ENCODE measurements around the gene CD99. TPM values are rescaled to one million over a fixed set of nuclear protein-coding genes. Genes with fewer than 3 reads are reported as not detected.

The CD99 gene
- total and polyA plus RNA-seq, 7 experiments from 2014 or later = 112 to 293 (median 179) TPM

DNA sequence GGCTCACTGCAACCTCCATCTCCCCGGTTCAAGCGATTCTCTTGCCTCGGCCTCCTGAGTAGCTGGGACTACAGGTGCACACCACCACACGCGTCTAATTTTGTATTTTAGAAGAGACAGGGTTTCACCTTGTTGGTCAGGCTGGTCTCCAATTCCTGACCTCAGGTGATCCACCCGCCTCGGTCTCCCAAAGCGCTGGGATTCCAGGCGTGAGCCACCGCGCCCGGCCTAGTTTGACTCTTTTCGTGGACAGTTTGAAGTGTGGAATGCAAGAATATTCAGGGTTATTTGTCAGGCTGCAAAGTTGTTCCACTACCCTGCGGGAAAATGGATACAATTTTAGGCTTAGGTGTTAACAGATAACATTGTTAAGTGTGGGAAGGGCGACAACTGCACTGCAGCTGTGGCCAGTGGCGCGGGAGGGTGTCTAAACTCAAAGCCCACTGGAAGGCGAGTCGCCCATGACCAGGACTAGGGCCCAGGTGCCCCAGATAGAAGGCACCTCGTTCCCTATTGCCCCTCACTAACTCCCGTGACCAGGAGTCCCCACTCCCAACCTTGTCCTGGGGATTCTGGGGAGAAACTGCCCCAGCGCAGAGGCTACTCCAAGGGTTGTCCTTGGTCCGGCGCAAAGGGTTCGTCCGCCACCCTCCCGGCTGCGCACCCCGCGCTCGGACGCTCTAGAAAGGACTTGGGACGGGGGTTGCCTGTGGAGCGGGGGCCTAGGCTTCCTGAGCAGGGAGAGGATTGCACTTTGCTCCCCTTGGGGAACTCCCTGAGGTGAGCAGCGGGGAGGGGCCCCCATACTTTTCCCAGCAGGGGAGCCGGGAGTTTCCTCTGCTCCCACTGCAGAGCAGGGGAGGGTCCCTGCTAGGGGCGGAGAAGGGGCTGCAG lies 1.1 kb upstream of the CD99 start:
- DNase-seq (no peak), ATAC-seq (no peak)
- ChIA-PET POLR2A (no interaction called here), CTCF (no interaction called here)
- Histone ChIP-seq H3K4me3 (ENCODE audit: low read length) (no peak overlapping the region), H3K36me3 (ENCODE audit: control insufficient read depth in 2 of 3, insufficient read depth in 3 of 3, low read length in 3 of 3) (peaks cover 0 to 6% (median 0%) of the 10 kb centered on the region in 3 experiments), H3K27ac (ENCODE audit: low read depth, low read length) (peak overlapping the region; percentile 24), H3K27me3 (ENCODE audit: control insufficient read depth in 2 of 2, insufficient read depth in 2 of 2, low read length in 2 of 2) (no peaks in the 10 kb centered on the region), H3K4me1 (ENCODE audit: control insufficient read depth in 2 of 2, insufficient read depth in 2 of 2, low read length in 2 of 2) (peaks cover 21 to 25% of the 10 kb centered on the region in 2 donors), H3K9me3 (ENCODE audit: control insufficient read depth in 2 of 3, low read length in 3 of 3) (no peaks in the 10 kb centered on the region)
- peaks cover 29 to 32% (median 32%) of the 10 kb centered on the region in 7 donors for H3K4me1 Mint-ChIP-seq
- peak overlapping the region in 6 of 9 donors; percentile 28 to 76 (median 56) for H3K27ac Mint-ChIP-seq
- peaks cover 0 to 9% (median 0%) of the 10 kb centered on the region in 5 donors for H3K36me3 Mint-ChIP-seq
- intact Hi-C loops (cut with micrococcal nuclease) = loop anchor here (2.0 to 10.0 kb wide), 6 partner anchors 37 to 1153 kb away; partner anchors contain the start of genes P2RY8 (in 2 of the 2), AKAP17A (in 1 of the 2) and PRKX (in 1 of the 2)
- H3K9me3 Mint-ChIP-seq = no peaks in the 10 kb centered on the region
- peak overlapping the region; percentile 60 to 96 (median 88) for H3K4me3 Mint-ChIP-seq
- H3K27me3 Mint-ChIP-seq = peaks cover 0 to 11% (median 0%) of the 10 kb centered on the region in 5 donors

DNA sequence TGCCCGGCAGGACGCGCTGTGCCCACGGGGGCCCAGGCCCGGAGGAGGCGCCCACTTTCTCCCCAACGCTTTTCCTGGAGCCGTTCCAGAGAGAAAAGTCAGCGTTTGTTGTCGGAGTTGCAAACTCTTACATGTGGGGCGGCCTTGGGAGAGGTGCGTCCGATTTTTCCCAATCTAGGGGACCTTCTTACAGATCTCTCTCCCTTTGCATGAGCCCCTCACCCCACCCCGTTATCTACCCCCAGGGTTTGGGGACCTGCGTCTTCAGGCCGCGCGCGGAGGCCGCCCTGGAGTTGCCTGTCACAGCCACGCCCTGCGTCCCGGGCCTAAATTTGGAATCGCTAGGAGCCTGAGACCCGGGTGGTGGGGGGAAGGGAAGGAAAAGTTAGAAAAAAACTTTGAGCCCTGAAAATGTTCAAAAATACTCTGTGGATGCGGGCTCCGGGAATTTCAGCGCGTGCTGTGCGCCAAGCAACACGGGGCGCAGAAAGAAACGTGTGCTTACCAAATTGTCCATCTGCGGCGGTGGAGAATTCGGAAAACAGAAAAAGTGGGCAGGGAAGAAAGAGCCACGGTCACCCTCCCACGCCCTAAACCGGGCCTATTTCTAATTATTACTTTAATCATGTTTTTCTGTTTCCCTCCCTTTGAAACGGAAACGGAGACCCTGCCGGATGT lies 587 bp downstream of the CD99 start:
- peaks cover 43 to 48% (median 46%) of the 10 kb centered on the region in 7 donors for H3K4me1 Mint-ChIP-seq
- no peak for ATAC-seq
- peaks cover 0 to 11% (median 0%) of the 10 kb centered on the region in 5 donors for H3K27me3 Mint-ChIP-seq
- no peaks in the 10 kb centered on the region for H3K27me3 ChIP-seq (ENCODE audit: control insufficient read depth in 2 of 2, insufficient read depth in 2 of 2, low read length in 2 of 2)
- CTCF ChIA-PET = no interaction called here
- peak overlapping the region; percentile 83 for H3K27ac ChIP-seq (ENCODE audit: low read depth, low read length)
- peaks cover 0 to 6% (median 0%) of the 10 kb centered on the region in 3 experiments for H3K36me3 ChIP-seq (ENCODE audit: control insufficient read depth in 2 of 3, insufficient read depth in 3 of 3, low read length in 3 of 3)
- H3K4me3 Mint-ChIP-seq = peak overlapping the region; percentile 87 to 98 (median 95)
- H3K36me3 Mint-ChIP-seq = peaks cover 0 to 16% (median 0%) of the 10 kb centered on the region in 5 donors
- intact Hi-C loops (cut with micrococcal nuclease) = loop anchor here (1.0 to 10.0 kb wide), 12 partner anchors 36 to 1485 kb away; partner anchors contain the start of genes P2RY8 (in 2 of the 2), AKAP17A (in 1 of the 2), PRKX (in 1 of the 2) and SLC25A6 (in 1 of the 2)
- peaks cover 0 to 3% (median 0%) of the 10 kb centered on the region in 11 donors for H3K9me3 Mint-ChIP-seq
- peaks cover 38 to 40% of the 10 kb centered on the region in 2 donors for H3K4me1 ChIP-seq (ENCODE audit: control insufficient read depth in 2 of 2, insufficient read depth in 2 of 2, low read length in 2 of 2)
- peak overlapping the region; percentile 91 for H3K4me3 ChIP-seq (ENCODE audit: low read length)
- DNase-seq = no peak
- POLR2A ChIA-PET = no interaction called here
- H3K27ac Mint-ChIP-seq = peak overlapping the region; percentile 80 to 95 (median 91)
- H3K9me3 ChIP-seq (ENCODE audit: control insufficient read depth in 2 of 3, low read length in 3 of 3) = no peaks in the 10 kb centered on the region

DNA sequence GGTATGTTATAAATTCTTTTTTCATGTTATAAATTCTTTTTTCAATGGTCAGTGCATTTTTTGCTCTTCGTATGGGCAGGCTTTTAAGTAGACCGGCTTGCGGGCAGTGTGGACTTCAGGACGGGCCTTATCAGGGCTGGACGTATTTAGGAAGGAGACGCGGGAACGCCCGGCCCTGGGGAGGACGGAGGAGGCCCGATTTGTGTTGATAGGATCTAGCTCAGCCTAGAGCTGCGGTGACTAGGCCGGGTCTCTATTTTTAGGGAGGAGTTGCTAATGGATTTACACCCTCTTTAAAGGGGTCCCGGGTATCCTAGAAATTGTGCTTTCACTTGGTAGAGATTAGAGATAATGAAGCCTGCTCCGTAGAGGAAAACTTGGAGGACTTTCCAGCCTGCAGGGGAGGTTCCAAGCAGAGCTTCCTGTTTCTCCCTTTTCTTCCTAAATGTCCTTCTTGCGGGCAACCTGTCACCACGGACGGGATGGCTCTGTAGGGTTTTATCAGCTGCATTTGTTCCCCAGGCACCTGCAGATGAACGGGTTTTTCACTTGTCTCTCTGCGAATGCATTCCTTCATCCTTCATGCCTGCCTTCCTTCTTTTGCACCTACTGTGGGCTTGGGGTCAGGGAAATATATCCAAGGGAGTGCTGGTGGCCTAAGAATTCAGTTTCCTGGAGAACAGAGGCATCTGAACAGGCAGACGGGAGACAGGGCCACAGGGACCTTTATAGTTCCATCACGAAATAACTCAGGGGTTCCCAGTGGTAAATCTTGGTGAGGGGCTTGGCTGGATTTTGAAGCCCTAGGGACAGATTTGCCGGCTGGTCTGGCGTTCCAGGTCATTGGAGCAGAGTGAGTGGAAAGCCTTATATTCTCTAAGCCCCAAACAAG lies 1.4 kb downstream of the CD99 start:
- peaks cover 45 to 48% of the 10 kb centered on the region in 2 donors for H3K4me1 ChIP-seq (ENCODE audit: control insufficient read depth in 2 of 2, insufficient read depth in 2 of 2, low read length in 2 of 2)
- H3K36me3 ChIP-seq (ENCODE audit: control insufficient read depth in 2 of 3, insufficient read depth in 3 of 3, low read length in 3 of 3) = peaks cover 0 to 6% (median 0%) of the 10 kb centered on the region in 3 experiments
- Mint-ChIP-seq H3K4me3 (peak overlapping the region; percentile 87 to 98 (median 95)), H3K9me3 (peaks cover 0 to 5% (median 0%) of the 10 kb centered on the region in 11 donors), H3K4me1 (peaks cover 50 to 56% (median 54%) of the 10 kb centered on the region in 7 donors), H3K27ac (peak overlapping the region; percentile 80 to 95 (median 91)), H3K27me3 (peaks cover 0 to 6% (median 0%) of the 10 kb centered on the region in 5 donors), H3K36me3 (peaks cover 0 to 20% (median 0%) of the 10 kb centered on the region in 5 donors)
- peak overlapping the region; percentile 91 for H3K4me3 ChIP-seq (ENCODE audit: low read length)
- H3K9me3 ChIP-seq (ENCODE audit: control insufficient read depth in 2 of 3, low read length in 3 of 3) = no peaks in the 10 kb centered on the region
- ChIA-PET POLR2A (no interaction called here), CTCF (no interaction called here)
- H3K27me3 ChIP-seq (ENCODE audit: control insufficient read depth in 2 of 2, insufficient read depth in 2 of 2, low read length in 2 of 2) = no peaks in the 10 kb centered on the region
- intact Hi-C loops (cut with micrococcal nuclease) = loop anchor here (5.0 to 10.0 kb wide), 4 partner anchors 35 to 1155 kb away; partner anchors contain the start of genes P2RY8 (in 1 of the 2) and PRKX (in 1 of the 2)
- DNase-seq (no peak), ATAC-seq (no peak)
- H3K27ac ChIP-seq (ENCODE audit: low read depth, low read length) = peak overlapping the region; percentile 83

DNA sequence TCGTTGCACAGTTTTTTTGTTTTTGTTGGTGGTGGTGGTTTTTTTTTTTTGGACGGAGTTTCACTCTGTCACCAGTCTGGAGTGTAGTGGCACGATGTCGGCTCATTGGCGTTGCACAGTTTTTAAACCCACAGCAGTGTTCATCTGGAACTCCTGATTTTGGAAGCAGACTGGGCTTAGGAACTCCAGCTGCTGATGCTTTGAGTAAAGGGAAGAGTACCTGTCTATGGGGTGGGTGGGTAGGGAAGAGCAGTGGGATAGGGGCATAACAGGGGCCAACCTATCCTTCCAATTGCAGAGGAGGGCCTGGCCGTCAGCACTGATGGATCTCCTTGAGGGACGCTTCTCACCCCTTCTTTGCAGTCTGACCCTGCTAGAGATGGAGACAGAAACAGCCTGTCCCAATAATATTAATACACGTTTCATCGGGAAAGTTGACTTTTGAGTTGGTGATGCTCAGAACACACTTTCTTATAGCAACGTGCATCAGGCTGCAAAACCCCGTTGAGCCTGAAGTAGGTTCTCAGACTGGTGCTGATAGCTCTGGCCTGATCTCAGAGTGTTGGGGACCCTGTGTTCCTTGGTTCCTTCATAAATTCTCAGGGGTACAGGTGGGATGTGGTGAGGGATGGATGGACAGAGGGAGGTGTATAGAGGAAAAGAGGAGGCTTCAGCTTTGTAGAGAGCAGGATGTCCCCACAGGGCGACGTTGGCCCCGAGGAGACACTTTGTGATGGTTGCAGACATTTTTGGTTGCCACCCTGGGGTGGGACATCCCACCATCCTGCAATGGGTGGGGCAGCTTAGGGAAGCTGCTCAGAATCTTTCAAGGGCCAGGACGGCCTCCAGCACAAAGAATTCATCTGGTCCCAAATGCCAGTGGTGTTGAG lies 2.3 kb downstream of the CD99 start:
- H3K27ac ChIP-seq (ENCODE audit: low read depth, low read length) = peak overlapping the region; percentile 83
- Mint-ChIP-seq H3K27ac (peak overlapping the region; percentile 80 to 95 (median 91)), H3K9me3 (peaks cover 0 to 5% (median 0%) of the 10 kb centered on the region in 11 donors), H3K4me1 (peaks cover 59 to 65% (median 63%) of the 10 kb centered on the region in 7 donors), H3K4me3 (peak overlapping the region; percentile 87 to 98 (median 95)), H3K27me3 (peaks cover 0 to 6% (median 0%) of the 10 kb centered on the region in 5 donors), H3K36me3 (peaks cover 0 to 25% (median 0%) of the 10 kb centered on the region in 5 donors)
- POLR2A ChIA-PET = no interaction called here
- no peaks in the 10 kb centered on the region for H3K9me3 ChIP-seq (ENCODE audit: control insufficient read depth in 2 of 3, low read length in 3 of 3)
- no peak for ATAC-seq
- H3K27me3 ChIP-seq (ENCODE audit: control insufficient read depth in 2 of 2, insufficient read depth in 2 of 2, low read length in 2 of 2) = no peaks in the 10 kb centered on the region
- H3K4me1 ChIP-seq (ENCODE audit: control insufficient read depth in 2 of 2, insufficient read depth in 2 of 2, low read length in 2 of 2) = peaks cover 53 to 54% of the 10 kb centered on the region in 2 donors
- intact Hi-C loops (cut with micrococcal nuclease) = loop anchor here (5.0 to 10.0 kb wide), 4 partner anchors 34 to 1156 kb away; partner anchors contain the start of genes P2RY8 (in 1 of the 2) and PRKX (in 1 of the 2)
- CTCF ChIA-PET = no interaction called here
- DNase-seq = peak in 2 of 9 donors; percentile 19 to 33
- peaks cover 0 to 6% (median 0%) of the 10 kb centered on the region in 3 experiments for H3K36me3 ChIP-seq (ENCODE audit: control insufficient read depth in 2 of 3, insufficient read depth in 3 of 3, low read length in 3 of 3)
- H3K4me3 ChIP-seq (ENCODE audit: low read length) = peak overlapping the region; percentile 91

DNA sequence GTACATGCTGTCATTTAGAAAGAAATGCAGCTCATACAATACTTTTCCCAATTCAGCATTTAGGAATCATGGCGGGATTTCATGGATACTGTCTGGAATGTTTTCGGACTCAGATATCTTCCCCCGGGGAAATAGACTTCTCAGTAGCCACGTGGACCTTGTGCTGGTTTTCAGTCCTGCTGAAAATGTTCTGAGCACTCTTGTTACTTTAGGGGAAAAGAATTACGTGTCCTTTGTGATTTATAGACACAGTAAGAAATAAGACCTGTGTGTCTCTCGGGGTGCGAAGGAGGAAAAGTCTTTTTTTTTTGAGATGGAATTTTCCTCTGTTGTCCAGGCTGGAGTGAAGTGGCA lies 3.8 kb downstream of the CD99 start:
- no peaks in the 10 kb centered on the region for H3K27me3 Mint-ChIP-seq
- DNase-seq (no peak), ATAC-seq (no peak)
- Histone ChIP-seq H3K4me3 (ENCODE audit: low read length) (peak overlapping the region; percentile 91), H3K27me3 (ENCODE audit: control insufficient read depth in 2 of 2, insufficient read depth in 2 of 2, low read length in 2 of 2) (no peaks in the 10 kb centered on the region), H3K4me1 (ENCODE audit: control insufficient read depth in 2 of 2, insufficient read depth in 2 of 2, low read length in 2 of 2) (peaks cover 55 to 69% of the 10 kb centered on the region in 2 donors), H3K36me3 (ENCODE audit: control insufficient read depth in 2 of 3, insufficient read depth in 3 of 3, low read length in 3 of 3) (peaks cover 0 to 6% (median 0%) of the 10 kb centered on the region in 3 experiments), H3K9me3 (ENCODE audit: control insufficient read depth in 2 of 3, low read length in 3 of 3) (no peaks in the 10 kb centered on the region), H3K27ac (ENCODE audit: low read depth, low read length) (no peak overlapping the region)
- peaks cover 73 to 78% (median 75%) of the 10 kb centered on the region in 7 donors for H3K4me1 Mint-ChIP-seq
- H3K36me3 Mint-ChIP-seq = peaks cover 3 to 37% (median 7%) of the 10 kb centered on the region in 5 donors
- peak overlapping the region in 5 of 9 donors; percentile 84 to 95 (median 93) for H3K27ac Mint-ChIP-seq
- H3K9me3 Mint-ChIP-seq = peaks cover 0 to 5% (median 0%) of the 10 kb centered on the region in 11 donors
- H3K4me3 Mint-ChIP-seq = peak overlapping the region; percentile 35 to 98 (median 95)
- ChIA-PET CTCF (no interaction called here), POLR2A (no interaction called here)
- intact Hi-C loops (cut with micrococcal nuclease) = loop anchor here (5.0 to 10.0 kb wide), 4 partner anchors 32 to 1158 kb away; partner anchors contain the start of genes P2RY8 (in 1 of the 2) and PRKX (in 1 of the 2)

All from naive thymus-derived CD4-positive, alpha-beta T cell (primary cell).